HCT116 (cell line): ENCODE measurements around the gene CORT. TPM values are rescaled to one million over a fixed set of nuclear protein-coding genes. Genes with fewer than 3 reads are reported as not detected.

Experiments used
- ATAC-seq: fragments of 200-7000 bp; cut with Tn5 transposase; 2 replicates; pipeline ENCODE4 v1.9.1; 2020; ENCODE audit warnings: mild to moderate bottlenecking, moderate library complexity
- BruUV-seq: library from RNA; stranded (reverse); fragments of 400-500 nt; replicated peaks from 2 replicates; lab custom pipeline; 2021; lab: Mats Ljungman, UMichigan
- CTCF ChIA-PET: fragments of 300-600 bp; sonication (Branson Sonifier 250); formaldehyde crosslinking; loops from one replicate; lab custom pipeline; 2021; ENCODE audit warnings: antibody characterized with exemption; lab: Charles Lee
- POLR2A ChIA-PET: fragments of 300-600, 350-600 bp; sonication (Branson Sonifier 250); formaldehyde crosslinking; loops from one replicate; lab custom pipeline; 2021; ENCODE audit warnings: antibody characterized with exemption; lab: Charles Lee
- RAD21 ChIA-PET, 2 experiments: fragments of 300-600 bp; sonication (Branson Sonifier 250); formaldehyde crosslinking; loops; one replicate each; lab custom pipeline; 2023; ENCODE audit warnings: low total read pairs in 2 of 2; ENCODE audit not compliant: uncharacterized antibody in 2 of 2, unreplicated experiment in 2 of 2, low non-redundant PET in 1 of 2; lab: Charles Lee
- DNase-seq: peaks from one replicate; pipeline ENCODE4 v3.0.0-alpha.2; 2010; ENCODE audit warnings: low read depth, low spot score
- H2AFZ ChIP-seq: fragments of 200-600 bp; shearing (Covaris generic), sonication (generic); 2 replicates; pipeline ENCODE4 v1.6.1; 2017; ENCODE audit warnings: low read depth, mixed run types, mixed read lengths, antibody characterized with exemption, low read length; ENCODE audit not compliant: poor library complexity, severe bottlenecking
- H3K27ac ChIP-seq: 2 replicates; pipeline ENCODE4 v1.5.1; 2012; ENCODE audit warnings: low read depth, low read length
- H3K27me3 ChIP-seq: fragments of 200-600 bp; sonication (generic); 2 replicates; pipeline ENCODE4 v1.6.1; 2016; ENCODE audit warnings: mixed run types, low read length, mixed read lengths; ENCODE audit not compliant: insufficient read depth
- H3K36me3 ChIP-seq, 2 experiments: fragments of 200-500 bp in 1 of 2; fragments of 200-600 bp in 1 of 2; sonication (Bioruptor generic) in 1 of 2; sonication (generic) in 1 of 2; 2 replicates each; pipeline versions ENCODE4 v1.5.1 to v1.6.1; 2014 to 2016; ENCODE audit warnings: low read length in 2 of 2, inconsistent platforms in 1 of 2, mixed read lengths in 1 of 2, mixed run types in 1 of 2; ENCODE audit not compliant: insufficient read depth in 2 of 2, control insufficient read depth in 1 of 2
- H3K4me1 ChIP-seq, 2 experiments: fragments of 200-600 bp in 1 of 2; sonication (generic) in 1 of 2; 2 replicates each; pipeline versions ENCODE4 v1.5.1 to v1.6.1; 2012 to 2017; ENCODE audit warnings: low read length in 2 of 2, inconsistent platforms in 1 of 2, mild to moderate bottlenecking in 1 of 2, mixed read lengths in 1 of 2, mixed run types in 1 of 2, moderate library complexity in 1 of 2; ENCODE audit not compliant: insufficient read depth in 2 of 2, control insufficient read depth in 1 of 2
- H3K4me2 ChIP-seq: fragments of 200-600 bp; sonication (generic); 2 replicates; pipeline ENCODE4 v1.6.1; 2017; ENCODE audit warnings: mixed run types, low read length, mixed read lengths
- H3K4me3 ChIP-seq, 2 experiments: fragments of 200-600 bp in 1 of 2; sonication (generic) in 1 of 2; replicated peaks in 1 of 2; 2 replicates each; pipeline ENCODE4 v1.5.1; 2011 to 2016; ENCODE audit warnings: low read length in 2 of 2, control low read depth in 1 of 2, low read depth in 1 of 2, mild to moderate bottlenecking in 1 of 2, mixed read lengths in 1 of 2, mixed run types in 1 of 2
- H3K79me2 ChIP-seq: fragments of 200-600 bp; sonication (generic); 2 replicates; pipeline ENCODE4 v1.6.1; 2017; ENCODE audit warnings: mild to moderate bottlenecking, mixed run types, low read length, moderate library complexity, mixed read lengths; ENCODE audit not compliant: insufficient read depth
- H3K9ac ChIP-seq: fragments of 200-600 bp; sonication (generic); 2 replicates; pipeline ENCODE4 v1.6.1; 2016; ENCODE audit warnings: low read length, mixed read lengths
- H3K9me2 ChIP-seq: fragments of 200-600 bp; sonication (generic), shearing (Covaris generic); 2 replicates; pipeline ENCODE4 v1.6.1; 2017; ENCODE audit warnings: mixed run types, mild to moderate bottlenecking, moderate library complexity; ENCODE audit not compliant: insufficient read depth
- H3K9me3 ChIP-seq, 2 experiments: fragments of 200-500 bp in 1 of 2; fragments of 200-600 bp in 1 of 2; sonication (Bioruptor generic) in 1 of 2; sonication (generic) in 1 of 2; 2 replicates each; pipeline ENCODE4 v1.6.1; 2014 to 2017; ENCODE audit warnings: low read length in 2 of 2, mixed read lengths in 2 of 2, inconsistent platforms in 1 of 2, low read depth in 1 of 2, mild to moderate bottlenecking in 1 of 2, mixed run types in 1 of 2, moderate library complexity in 1 of 2; ENCODE audit not compliant: control insufficient read depth in 1 of 2, insufficient read depth in 1 of 2
- H4K20me1 ChIP-seq: fragments of 200-600 bp; sonication (generic), shearing (Covaris generic); 2 replicates; pipeline ENCODE4 v1.6.1; 2017; ENCODE audit warnings: mixed run types, mild to moderate bottlenecking, moderate library complexity; ENCODE audit not compliant: insufficient read depth
- CBX3 ChIP-seq: IDR thresholded peaks from 2 replicates; pipeline ENCODE4 v1.6.1; 2012; ENCODE audit warnings: low read depth
- CEBPB ChIP-seq: IDR thresholded peaks from 2 replicates; pipeline ENCODE4 v1.6.1; 2012; ENCODE audit warnings: low read depth
- CTCF ChIP-seq, 3 experiments: fragments of 200-600 bp in 1 of 3; sonication (generic) in 1 of 3; IDR thresholded peaks in 2 of 3; conservative IDR thresholded peaks in 1 of 3; 2 replicates each; pipeline ENCODE4 v1.5.1; 2012 to 2017; ENCODE audit warnings: low read depth in 2 of 3, low read length in 2 of 3, antibody characterized with exemption in 1 of 3, borderline replicate concordance in 1 of 3, control low read depth in 1 of 3, mild to moderate bottlenecking in 1 of 3, mixed read lengths in 1 of 3, mixed run types in 1 of 3, moderate library complexity in 1 of 3; ENCODE audit not compliant: insufficient read depth in 1 of 3
- EGR1 ChIP-seq: IDR thresholded peaks from 2 replicates; pipeline ENCODE4 v1.6.1; 2012; ENCODE audit warnings: low read depth
- ELF1 ChIP-seq: IDR thresholded peaks from 2 replicates; pipeline ENCODE4 v1.6.1; 2012; ENCODE audit warnings: low read depth, borderline replicate concordance
- EZH2 ChIP-seq: fragments of 200-600 bp; sonication (generic); IDR thresholded peaks from 2 replicates; pipeline ENCODE4 v1.6.1; 2017; ENCODE audit warnings: antibody characterized with exemption, mixed run types
- EZH2phosphoT487 ChIP-seq: fragments of 200-600 bp; IDR thresholded peaks from 2 replicates; pipeline ENCODE4 v1.6.1; 2018; ENCODE audit warnings: antibody characterized with exemption, borderline replicate concordance
- JUND ChIP-seq: IDR thresholded peaks from 2 replicates; pipeline ENCODE4 v1.6.1; 2012
- MAX ChIP-seq: IDR thresholded peaks from 2 replicates; pipeline ENCODE4 v1.6.1; 2012
- POLR2A ChIP-seq: IDR thresholded peaks from 2 replicates; pipeline ENCODE4 v1.7.0; 2011; ENCODE audit warnings: borderline replicate concordance; ENCODE audit not compliant: insufficient read depth, insufficient read length; ENCODE audit errors: extremely low read depth
- POLR2AphosphoS5 ChIP-seq: IDR thresholded peaks from 2 replicates; pipeline ENCODE4 v1.6.1; 2011; ENCODE audit warnings: mild to moderate bottlenecking, low read depth, low read length, moderate library complexity
- RAD21 ChIP-seq: IDR thresholded peaks from 2 replicates; pipeline ENCODE4 v1.6.1; 2012; ENCODE audit warnings: low read depth, mild to moderate bottlenecking
- REST ChIP-seq: IDR thresholded peaks from 2 replicates; pipeline ENCODE4 v1.6.1; 2012; ENCODE audit warnings: low read depth
- SP1 ChIP-seq: IDR thresholded peaks from 2 replicates; pipeline ENCODE4 v1.6.1; 2012; ENCODE audit warnings: low read depth
- SRF ChIP-seq: IDR thresholded peaks from 2 replicates; pipeline ENCODE4 v1.6.1; 2012; ENCODE audit warnings: low read depth
- ZBTB33 ChIP-seq: IDR thresholded peaks from 2 replicates; pipeline ENCODE4 v1.6.1; 2011; ENCODE audit warnings: mild to moderate bottlenecking, low read length, moderate library complexity; ENCODE audit not compliant: insufficient replicate concordance; ENCODE audit errors: extremely low read depth
- ZFX ChIP-seq: fragments of 450-650 bp; IDR thresholded peaks from 2 replicates; pipeline ENCODE4 v1.6.1; 2017
- intact Hi-C: fragments of 100-400 bp; cut with micrococcal nuclease; formaldehyde crosslinking; loops from 2 replicates; pipeline ENCODE4 v1.10.0; 2022
- total RNA-seq: library from RNA; stranded (reverse); gene quantifications from one replicate; pipeline ENCODE4 v1.2.1, GENCODE V29; 2021; ENCODE audit not compliant: unreplicated experiment

The CORT gene
- total RNA-seq, 1 experiment from 2014 or later: 0.84 TPM

- BruUV-seq: no TSS peak
- no peaks in the 10 kb centered on the region for H3K4me1 ChIP-seq
- no peaks in the 10 kb centered on the region for H3K79me2 ChIP-seq
- no peak overlapping the region for H3K9ac ChIP-seq
- H4K20me1 ChIP-seq: no peaks in the 10 kb centered on the region
- intact Hi-C loops: no loop called here
- H2AFZ ChIP-seq: no peak overlapping the region
- RAD21 ChIA-PET: no interaction called here
- H3K9me2 ChIP-seq: no peaks in the 10 kb centered on the region
- no peaks in the 10 kb centered on the region for H3K27me3 ChIP-seq
- no peak overlapping the region for H3K4me3 ChIP-seq
- CTCF ChIA-PET: no interaction called here
- ATAC-seq (no peak), DNase-seq (no peak)
- POLR2A ChIA-PET: no interaction called here
- H3K36me3 ChIP-seq: peaks cover 0 to 4% of the 10 kb centered on the region in 2 experiments; a peak in 1 of 4 replicates
- H3K9me3 ChIP-seq: no peaks in the 10 kb centered on the region
- no peak overlapping the region for H3K4me2 ChIP-seq
- TF ChIP-seq CTCF (IDR thresholded peaks at IDR 0.05 in 2 of 3, conservative IDR thresholded peaks at IDR 0.05 in 1 of 3; ENCODE audit: borderline replicate concordance in 1 of 3, insufficient read depth in 1 of 3, low read depth in 2 of 3, low read length in 2 of 3) (no peak), REST (no peak), JUND (no peak), RAD21 (no peak), SP1 (no peak), CEBPB (no peak), POLR2A (no peak), EGR1 (no peak), POLR2AphosphoS5 (no peak), ZBTB33 (no peak), SRF (no peak), EZH2phosphoT487 (no peak), ELF1 (no peak), MAX (no peak), CBX3 (no peak), ZFX (no peak), EZH2 (no peak)
- no peak overlapping the region for H3K27ac ChIP-seq
These were observed 11.1 kb upstream of the CORT start for GRCh38 chr1:10438677-10439163.
